GM19467 (cell line): ENCODE measurements around the gene SIM2.

Experiments used
- ATAC-seq: cut with Tn5 transposase; IDR thresholded peaks from one replicate; pipeline ENCODE4 v1.9.1; 2021; ENCODE audit warnings: mild to moderate bottlenecking, moderate library complexity; ENCODE audit not compliant: unreplicated experiment

The SIM2 gene

GRCh38 chr21:36699546-36700294 lies 805 bp downstream of the SIM2 start:
- ATAC-seq, result no peak

DNA sequence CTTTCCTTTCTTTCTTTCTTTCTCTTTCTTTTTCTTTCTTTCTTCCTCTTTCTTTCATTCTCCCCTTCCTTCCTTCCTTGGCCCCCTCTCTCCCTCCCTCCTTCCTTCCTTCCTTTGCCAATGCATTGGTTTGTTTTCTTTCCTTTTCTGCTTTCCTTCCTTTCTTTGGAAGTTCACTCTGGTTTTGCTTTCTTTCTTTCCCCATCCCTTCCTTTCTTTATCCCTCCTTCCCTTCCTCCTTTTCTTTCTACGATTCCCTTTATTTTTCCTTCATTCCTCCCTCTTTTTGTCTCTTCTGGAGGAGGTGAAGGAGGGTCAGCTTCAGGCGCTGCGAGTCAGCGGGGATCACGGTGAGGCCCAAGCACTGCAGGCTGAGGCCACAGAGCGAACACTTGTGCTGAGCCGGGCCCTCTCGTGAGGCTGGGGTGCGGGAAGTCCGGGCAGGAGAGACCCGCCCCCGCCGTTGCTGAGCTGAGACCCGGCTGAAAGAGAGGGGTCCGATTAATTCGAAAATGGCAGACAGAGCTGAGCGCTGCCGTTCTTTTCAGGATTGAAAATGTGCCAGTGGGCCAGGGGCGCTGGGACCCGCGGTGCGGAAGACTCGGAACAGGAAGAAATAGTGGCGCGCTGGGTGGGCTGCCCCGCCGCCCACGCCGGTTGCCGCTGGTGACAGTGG lies 1.5 kb downstream of the SIM2 start:
- ATAC-seq, result no peak

- ATAC-seq, result no peak
Measured at GRCh38 chr21:36700971-36701755, 2.2 kb downstream of the SIM2 start.

GRCh38 chr21:36701756-36702621 lies 3.1 kb downstream of the SIM2 start:
- no peak for ATAC-seq

- ATAC-seq, result no peak
Measured at GRCh38 chr21:36702622-36702968, 3.7 kb downstream of the SIM2 start.

GRCh38 chr21:36703123-36703522 lies 4.2 kb downstream of the SIM2 start:
- no peak for ATAC-seq

DNA sequence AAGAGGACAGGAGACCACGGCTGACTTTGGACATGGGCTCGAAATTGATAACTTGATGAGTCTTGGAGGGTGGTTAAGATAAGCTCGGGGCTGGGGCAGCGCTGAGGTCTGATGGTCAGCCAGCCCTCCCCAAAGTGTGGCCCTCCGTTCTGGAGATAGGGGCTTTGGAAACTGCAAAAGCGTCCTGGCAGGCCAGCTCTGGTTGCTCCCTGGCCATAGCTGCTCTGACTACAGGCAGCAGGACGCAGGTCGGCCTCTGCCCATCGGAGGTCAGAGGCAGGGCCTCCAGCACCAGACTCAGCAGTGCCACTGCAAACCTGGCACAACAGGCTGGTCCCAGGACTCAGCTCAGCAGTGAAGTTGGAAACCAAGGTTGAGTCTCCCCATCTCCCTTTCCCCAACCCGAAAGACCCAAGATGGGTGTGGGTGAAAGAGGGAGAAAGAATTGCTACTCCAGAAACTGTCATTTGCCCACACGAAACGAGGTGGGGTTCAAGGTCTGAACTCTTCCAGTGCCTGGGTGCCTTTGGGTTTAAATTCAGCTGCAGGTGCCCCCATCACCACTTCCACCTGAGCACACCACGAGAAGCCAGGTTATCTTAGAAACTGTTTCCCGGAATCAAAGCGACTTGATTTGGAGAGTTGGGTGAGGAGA lies 4.8 kb downstream of the SIM2 start:
- ATAC-seq, result no peak

DNA sequence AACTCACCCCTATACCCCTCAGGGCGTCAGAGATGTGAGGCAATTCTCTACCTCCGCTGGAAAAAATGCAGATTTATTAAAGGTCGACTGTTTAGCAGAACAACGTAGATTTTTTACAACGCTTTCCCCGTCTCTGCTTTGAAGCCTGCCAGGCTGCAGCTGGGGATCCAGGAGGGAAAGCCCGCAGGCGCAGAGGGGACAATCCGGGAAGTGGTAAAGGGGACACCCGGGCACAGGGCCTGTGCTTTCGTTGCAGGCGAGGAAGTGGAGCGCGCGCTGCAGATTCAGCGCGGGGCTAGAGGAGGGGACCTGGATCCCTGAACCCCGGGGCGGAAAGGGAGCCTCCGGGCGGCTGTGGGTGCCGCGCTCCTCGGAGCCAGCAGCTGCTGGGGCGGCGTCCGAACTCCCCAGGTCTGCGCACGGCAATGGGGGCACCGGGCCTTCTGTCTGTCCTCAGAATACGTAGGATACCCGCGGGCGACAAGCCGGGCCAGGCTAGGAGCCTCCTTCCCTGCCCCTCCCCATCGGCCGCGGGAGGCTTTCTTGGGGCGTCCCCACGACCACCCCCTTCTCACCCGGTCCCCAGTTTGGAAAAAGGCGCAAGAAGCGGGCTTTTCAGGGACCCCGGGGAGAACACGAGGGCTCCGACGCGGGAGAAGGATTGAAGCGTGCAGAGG lies 5.5 kb downstream of the SIM2 start:
- no peak for ATAC-seq

GRCh38 chr21:36704958-36705678 lies 6.2 kb downstream of the SIM2 start:
- ATAC-seq, result no peak

- ATAC-seq, result no peak
Measured at GRCh38 chr21:36705679-36706481, 7.0 kb downstream of the SIM2 start.

DNA sequence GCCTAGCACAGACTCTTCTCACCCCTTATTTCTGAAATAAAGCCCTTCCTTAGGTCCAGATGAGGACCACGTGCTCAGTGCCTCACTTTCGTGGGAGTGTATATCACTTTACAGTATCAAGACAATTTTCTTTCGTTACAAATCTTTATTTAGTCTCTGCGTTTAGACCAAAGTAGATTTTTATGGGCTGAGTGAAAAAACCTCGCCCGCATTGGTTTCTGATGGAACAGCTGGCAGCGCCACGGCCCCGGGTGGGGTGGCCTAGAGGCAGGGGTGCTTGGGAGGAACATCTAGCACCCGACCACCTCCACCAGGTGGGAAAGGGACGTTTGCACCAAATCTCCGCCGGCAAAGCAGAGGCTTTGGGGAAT lies 7.6 kb downstream of the SIM2 start:
- ATAC-seq, result no peak

- ATAC-seq, result no peak
Measured at GRCh38 chr21:36706951-36707762, 8.2 kb downstream of the SIM2 start.

- no peak for ATAC-seq
Measured at GRCh38 chr21:36707763-36708285, 8.9 kb downstream of the SIM2 start.

DNA sequence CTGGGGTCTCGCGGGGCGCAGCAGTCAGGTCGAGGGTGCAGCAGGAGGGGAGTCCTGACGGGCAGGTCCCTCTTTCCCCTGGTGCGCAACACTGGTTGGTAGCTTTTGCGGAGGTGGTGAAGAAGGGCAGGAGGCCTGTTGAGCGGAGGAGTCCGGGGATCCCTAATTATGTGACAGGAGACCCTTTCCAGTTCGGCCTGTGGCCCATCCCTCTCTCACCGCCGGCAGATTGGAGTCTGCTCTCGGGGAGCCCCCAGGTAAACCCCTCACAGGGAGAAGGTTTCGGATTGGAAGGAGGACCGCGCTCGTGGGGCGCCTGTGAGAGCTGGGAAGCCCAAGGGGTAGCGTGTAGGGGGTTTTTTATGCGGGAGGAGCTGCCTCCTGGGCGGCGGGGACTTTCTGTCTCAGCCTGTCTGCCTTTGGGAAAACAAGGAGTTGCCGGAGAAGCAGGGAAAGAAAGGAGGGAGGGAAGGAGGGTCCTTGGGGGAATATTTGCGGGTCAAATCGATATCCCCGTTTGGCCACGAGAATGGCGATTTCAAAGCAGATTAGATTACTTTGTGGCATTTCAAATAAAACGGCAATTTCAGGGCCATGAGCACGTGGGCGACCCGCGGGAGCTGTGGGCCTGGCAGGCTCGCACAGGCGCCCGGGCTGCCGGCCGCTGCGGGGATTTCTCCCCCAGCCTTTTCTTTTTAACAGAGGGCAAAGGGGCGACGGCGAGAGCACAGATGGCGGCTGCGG lies 9.5 kb downstream of the SIM2 start:
- ATAC-seq, result no peak

- no peak for ATAC-seq
Measured at GRCh38 chr21:36709030-36709867, 10.3 kb downstream of the SIM2 start.
